ENCODE measurements around the gene BNC2.

The BNC2 gene

GRCh38 chr9:16623989-16624743, 246.3 kb downstream of the BNC2 start:
- no peaks in the 10 kb centered on the region for H3K79me2 ChIP-seq (ENCODE audit: control insufficient read depth, insufficient read depth, low read length)
- H2BK15ac ChIP-seq (replicated peaks; ENCODE audit: low read depth): no peak overlapping the region
- no peak overlapping the region for H3K18ac ChIP-seq (ENCODE audit: low read length)
- H3K23ac ChIP-seq (ENCODE audit: low read length): no peak overlapping the region
- H2AK5ac ChIP-seq (ENCODE audit: low read length): no peak overlapping the region
- no peak overlapping the region for H3K4me3 ChIP-seq (ENCODE audit: low read length)
- H3K4me1 ChIP-seq (ENCODE audit: control insufficient read depth, low read depth, low read length): peaks cover 9% of the 10 kb centered on the region
- no peak overlapping the region for H2BK120ac ChIP-seq (ENCODE audit: low read depth, low read length)
- H4K8ac ChIP-seq (ENCODE audit: low read depth, low read length): no peak overlapping the region
- no peak overlapping the region for H4K5ac ChIP-seq (ENCODE audit: low read length)
- DNase-seq: no peak
- no peak overlapping the region for H3K27ac ChIP-seq (ENCODE audit: low read depth, low read length)
- no peak overlapping the region for H3K9ac ChIP-seq (ENCODE audit: low read length)
- no peak overlapping the region for H3K4ac ChIP-seq (ENCODE audit: low read depth, low read length)
- H3K4me2 ChIP-seq (ENCODE audit: low read length): no peak overlapping the region
- no peaks in the 10 kb centered on the region for H3K27me3 ChIP-seq (ENCODE audit: insufficient read depth, low read length, poor library complexity)
- H3K79me1 ChIP-seq (ENCODE audit: low read length): no peaks in the 10 kb centered on the region
- no peak overlapping the region for H2BK5ac ChIP-seq (ENCODE audit: low read length)
- H3K36me3 ChIP-seq (ENCODE audit: control insufficient read depth, insufficient read depth, low read length): no peaks in the 10 kb centered on the region
- no CpG with 5 or more reads among the region's 6 CpGs for WGBS (ENCODE audit: extremely low coverage, insufficient coverage, low lambda C conversion rate)
- H3K56ac ChIP-seq (ENCODE audit: low read length): no peak overlapping the region

GRCh38 chr9:16622541-16622940, 247.9 kb downstream of the BNC2 start:
- 100% methylated on average over 1 of the region's 3 CpGs for WGBS (ENCODE audit: extremely low coverage, insufficient coverage, low lambda C conversion rate)
- H3K79me1 ChIP-seq (ENCODE audit: low read length): no peaks in the 10 kb centered on the region
- H2AK5ac ChIP-seq (ENCODE audit: low read length): no peak overlapping the region
- no peak overlapping the region for H3K9ac ChIP-seq (ENCODE audit: low read length)
- no peak overlapping the region for H3K4ac ChIP-seq (ENCODE audit: low read depth, low read length)
- no peak overlapping the region for H3K23ac ChIP-seq (ENCODE audit: low read length)
- no peak overlapping the region for H3K56ac ChIP-seq (ENCODE audit: low read length)
- no peak overlapping the region for H3K4me3 ChIP-seq (ENCODE audit: low read length)
- H4K8ac ChIP-seq (ENCODE audit: low read depth, low read length): no peak overlapping the region
- H3K36me3 ChIP-seq (ENCODE audit: control insufficient read depth, insufficient read depth, low read length): no peaks in the 10 kb centered on the region
- H2BK120ac ChIP-seq (ENCODE audit: low read depth, low read length): no peak overlapping the region
- no peak for DNase-seq
- no peak overlapping the region for H2BK5ac ChIP-seq (ENCODE audit: low read length)
- H2BK15ac ChIP-seq (replicated peaks; ENCODE audit: low read depth): no peak overlapping the region
- H3K4me1 ChIP-seq (ENCODE audit: control insufficient read depth, low read depth, low read length): peaks cover 9% of the 10 kb centered on the region
- H3K18ac ChIP-seq (ENCODE audit: low read length): no peak overlapping the region
- no peaks in the 10 kb centered on the region for H3K27me3 ChIP-seq (ENCODE audit: insufficient read depth, low read length, poor library complexity)
- no peak overlapping the region for H3K4me2 ChIP-seq (ENCODE audit: low read length)
- H4K5ac ChIP-seq (ENCODE audit: low read length): peak overlapping the region; percentile 18
- H3K79me2 ChIP-seq (ENCODE audit: control insufficient read depth, insufficient read depth, low read length): no peaks in the 10 kb centered on the region
- H3K27ac ChIP-seq (ENCODE audit: low read depth, low read length): no peak overlapping the region

GRCh38 chr9:16619914-16620520, 250.5 kb downstream of the BNC2 start:
- Histone ChIP-seq H4K5ac (ENCODE audit: low read length) (no peak overlapping the region), H3K79me2 (ENCODE audit: control insufficient read depth, insufficient read depth, low read length) (no peaks in the 10 kb centered on the region), H2BK15ac (replicated peaks; ENCODE audit: low read depth) (no peak overlapping the region), H2BK120ac (ENCODE audit: low read depth, low read length) (no peak overlapping the region), H3K4me3 (ENCODE audit: low read length) (no peak overlapping the region), H3K27me3 (ENCODE audit: insufficient read depth, low read length, poor library complexity) (no peaks in the 10 kb centered on the region), H3K79me1 (ENCODE audit: low read length) (no peaks in the 10 kb centered on the region), H3K36me3 (ENCODE audit: control insufficient read depth, insufficient read depth, low read length) (no peaks in the 10 kb centered on the region), H2AK5ac (ENCODE audit: low read length) (no peak overlapping the region), H4K8ac (ENCODE audit: low read depth, low read length) (no peak overlapping the region), H3K56ac (ENCODE audit: low read length) (no peak overlapping the region), H3K9ac (ENCODE audit: low read length) (no peak overlapping the region), H3K27ac (ENCODE audit: low read depth, low read length) (no peak overlapping the region), H3K18ac (ENCODE audit: low read length) (no peak overlapping the region), H3K23ac (ENCODE audit: low read length) (no peak overlapping the region), H3K4ac (ENCODE audit: low read depth, low read length) (no peak overlapping the region), H3K4me1 (ENCODE audit: control insufficient read depth, low read depth, low read length) (no peaks in the 10 kb centered on the region), H3K4me2 (ENCODE audit: low read length) (no peak overlapping the region), H2BK5ac (ENCODE audit: low read length) (no peak overlapping the region)
- WGBS (ENCODE audit: extremely low coverage, insufficient coverage, low lambda C conversion rate): no CpG with 5 or more reads among the region's 7 CpGs
- DNase-seq: no peak

GRCh38 chr9:16619402-16619801, 251.1 kb downstream of the BNC2 start:
- Histone ChIP-seq H3K18ac (ENCODE audit: low read length) (no peak overlapping the region), H3K79me1 (ENCODE audit: low read length) (no peaks in the 10 kb centered on the region), H3K4me2 (ENCODE audit: low read length) (no peak overlapping the region), H3K79me2 (ENCODE audit: control insufficient read depth, insufficient read depth, low read length) (no peaks in the 10 kb centered on the region), H3K4me1 (ENCODE audit: control insufficient read depth, low read depth, low read length) (no peaks in the 10 kb centered on the region), H4K5ac (ENCODE audit: low read length) (no peak overlapping the region), H3K56ac (ENCODE audit: low read length) (no peak overlapping the region), H2BK5ac (ENCODE audit: low read length) (no peak overlapping the region), H3K9ac (ENCODE audit: low read length) (no peak overlapping the region), H3K4me3 (ENCODE audit: low read length) (no peak overlapping the region), H4K8ac (ENCODE audit: low read depth, low read length) (no peak overlapping the region), H2AK5ac (ENCODE audit: low read length) (no peak overlapping the region), H3K23ac (ENCODE audit: low read length) (no peak overlapping the region), H2BK120ac (ENCODE audit: low read depth, low read length) (no peak overlapping the region), H3K4ac (ENCODE audit: low read depth, low read length) (no peak overlapping the region), H2BK15ac (replicated peaks; ENCODE audit: low read depth) (no peak overlapping the region), H3K36me3 (ENCODE audit: control insufficient read depth, insufficient read depth, low read length) (no peaks in the 10 kb centered on the region), H3K27me3 (ENCODE audit: insufficient read depth, low read length, poor library complexity) (no peaks in the 10 kb centered on the region), H3K27ac (ENCODE audit: low read depth, low read length) (no peak overlapping the region)
- no peak for DNase-seq

- Histone ChIP-seq H2AK5ac (ENCODE audit: low read length) (no peak overlapping the region), H3K27me3 (ENCODE audit: insufficient read depth, low read length, poor library complexity) (no peaks in the 10 kb centered on the region), H3K4me2 (ENCODE audit: low read length) (no peak overlapping the region), H2BK120ac (ENCODE audit: low read depth, low read length) (no peak overlapping the region), H3K56ac (ENCODE audit: low read length) (no peak overlapping the region), H3K4me1 (ENCODE audit: control insufficient read depth, low read depth, low read length) (no peaks in the 10 kb centered on the region), H3K23ac (ENCODE audit: low read length) (no peak overlapping the region), H3K18ac (ENCODE audit: low read length) (no peak overlapping the region), H4K8ac (ENCODE audit: low read depth, low read length) (no peak overlapping the region), H3K79me1 (ENCODE audit: low read length) (no peaks in the 10 kb centered on the region), H3K36me3 (ENCODE audit: control insufficient read depth, insufficient read depth, low read length) (no peaks in the 10 kb centered on the region), H3K4me3 (ENCODE audit: low read length) (no peak overlapping the region), H3K27ac (ENCODE audit: low read depth, low read length) (no peak overlapping the region), H4K5ac (ENCODE audit: low read length) (no peak overlapping the region), H3K9ac (ENCODE audit: low read length) (no peak overlapping the region), H3K4ac (ENCODE audit: low read depth, low read length) (no peak overlapping the region), H2BK15ac (replicated peaks; ENCODE audit: low read depth) (no peak overlapping the region), H2BK5ac (ENCODE audit: low read length) (no peak overlapping the region), H3K79me2 (ENCODE audit: control insufficient read depth, insufficient read depth, low read length) (no peaks in the 10 kb centered on the region)
- no CpG with 5 or more reads among the region's 3 CpGs for WGBS (ENCODE audit: extremely low coverage, insufficient coverage, low lambda C conversion rate)
- no peak for DNase-seq
Observed at GRCh38 chr9:16618524-16618923, 251.9 kb downstream of the BNC2 start.

GRCh38 chr9:16616686-16617085, 253.8 kb downstream of the BNC2 start:
- Histone ChIP-seq H3K27me3 (ENCODE audit: insufficient read depth, low read length, poor library complexity) (no peaks in the 10 kb centered on the region), H2BK15ac (replicated peaks; ENCODE audit: low read depth) (no peak overlapping the region), H3K4me2 (ENCODE audit: low read length) (no peak overlapping the region), H2BK120ac (ENCODE audit: low read depth, low read length) (no peak overlapping the region), H4K5ac (ENCODE audit: low read length) (no peak overlapping the region), H3K79me1 (ENCODE audit: low read length) (no peaks in the 10 kb centered on the region), H3K4me3 (ENCODE audit: low read length) (no peak overlapping the region), H2AK5ac (ENCODE audit: low read length) (no peak overlapping the region), H3K27ac (ENCODE audit: low read depth, low read length) (no peak overlapping the region), H4K8ac (ENCODE audit: low read depth, low read length) (no peak overlapping the region), H3K4me1 (ENCODE audit: control insufficient read depth, low read depth, low read length) (no peaks in the 10 kb centered on the region), H3K9ac (ENCODE audit: low read length) (no peak overlapping the region), H3K79me2 (ENCODE audit: control insufficient read depth, insufficient read depth, low read length) (no peaks in the 10 kb centered on the region), H3K23ac (ENCODE audit: low read length) (no peak overlapping the region), H3K4ac (ENCODE audit: low read depth, low read length) (no peak overlapping the region), H3K18ac (ENCODE audit: low read length) (no peak overlapping the region), H3K36me3 (ENCODE audit: control insufficient read depth, insufficient read depth, low read length) (no peaks in the 10 kb centered on the region), H2BK5ac (ENCODE audit: low read length) (no peak overlapping the region), H3K56ac (ENCODE audit: low read length) (no peak overlapping the region)
- whole genome bisulfite sequencing (ENCODE audit: extremely low coverage, insufficient coverage, low lambda C conversion rate): no CpG with 5 or more reads among the region's 2 CpGs
- no peak for DNase-seq
